NCI-H748 treated with DMSO at 0.1 percent for 48 hours (cell line): ENCODE data around the gene ANKRD40CL.

Experiments
- DNase-seq: peaks from one replicate; lab custom pipeline; 2025; lab: John Stamatoyannopoulos, UW

The ANKRD40CL gene

GRCh38 chr17:50712641-50713040, 54.7 kb downstream of the ANKRD40CL start:
- no peak for DNase-seq
